ENCODE measurements around the gene ASS1.

- TF ChIP-seq CTCF (IDR thresholded peaks at IDR 0.05) (no peak), POLR2A (IDR thresholded peaks at IDR 0.05) (no peak)
These were observed 35.5 kb upstream of the ASS1 start for GRCh38 chr9:130409246-130409645.
